WTC11 (cell line): ENCODE data around the gene DNAAF9. TPM values are rescaled to one million over a fixed set of nuclear protein-coding genes. Genes with fewer than 3 reads are reported as not detected.

ENCODE experiments used
- ATAC-seq: fragments of 200-7000 bp; cut with Tn5 transposase; 2 replicates; pipeline ENCODE4 v1.10.0; 2021; ENCODE audit warnings: mild to moderate bottlenecking, moderate library complexity
- CTCF ChIA-PET: fragments of 300-600 bp; sonication (Branson Sonifier 250); formaldehyde crosslinking; loops from one replicate; lab custom pipeline; 2021; ENCODE audit warnings: antibody characterized with exemption; lab: Charles Lee
- POLR2A ChIA-PET: fragments of 350-600 bp; sonication (Branson Sonifier 250); formaldehyde crosslinking; loops from one replicate; lab custom pipeline; 2021; ENCODE audit warnings: antibody characterized with exemption; lab: Charles Lee
- DNase-seq: peaks from one replicate; pipeline ENCODE4 v3.0.0; 2021; ENCODE audit warnings: low spot score
- H3K27ac Mint-ChIP-seq: 2 replicates; pipeline ENCODE4 v1.8.0; 2021; ENCODE audit warnings: mixed read lengths
- H3K27me3 Mint-ChIP-seq: 2 replicates; pipeline ENCODE4 v1.8.0; 2021; ENCODE audit warnings: low read depth, mild to moderate bottlenecking, moderate library complexity, mixed read lengths
- H3K36me3 Mint-ChIP-seq: 2 replicates; pipeline ENCODE4 v1.8.0; 2021; ENCODE audit warnings: mixed read lengths
- H3K4me1 Mint-ChIP-seq: 2 replicates; pipeline ENCODE4 v1.8.0; 2022; ENCODE audit warnings: mixed read lengths
- H3K4me3 Mint-ChIP-seq: 2 replicates; pipeline ENCODE4 v1.8.0; 2021; ENCODE audit warnings: mild to moderate bottlenecking, moderate library complexity, mixed read lengths
- H3K9me3 Mint-ChIP-seq: 2 replicates; pipeline ENCODE4 v1.8.0; 2021; ENCODE audit warnings: mixed read lengths
- CREB1 ChIP-seq: sonication (generic); formaldehyde crosslinking; IDR thresholded peaks from 2 replicates; pipeline ENCODE4 v1.8.0; 2023; ENCODE audit warnings: mild to moderate bottlenecking, missing genetic modification reagents
- FOXK1 ChIP-seq: sonication (generic); formaldehyde crosslinking; IDR thresholded peaks from 2 replicates; pipeline ENCODE4 v1.8.0; 2022; ENCODE audit warnings: mild to moderate bottlenecking, moderate library complexity, missing genetic modification reagents
- IRF2 ChIP-seq: sonication (generic); formaldehyde crosslinking; IDR thresholded peaks from 2 replicates; pipeline ENCODE4 v1.8.0; 2022; ENCODE audit warnings: low read depth, missing genetic modification reagents, borderline replicate concordance
- KAT7 ChIP-seq: sonication (generic); formaldehyde crosslinking; IDR thresholded peaks from 2 replicates; pipeline ENCODE4 v1.8.1; 2023; ENCODE audit warnings: missing genetic modification reagents, mild to moderate bottlenecking, borderline replicate concordance
- NR1H2 ChIP-seq: sonication (generic); formaldehyde crosslinking; IDR thresholded peaks from 2 replicates; pipeline ENCODE4 v1.9.0; 2021; ENCODE audit warnings: mild to moderate bottlenecking, moderate library complexity, missing genetic modification reagents
- NR3C1 ChIP-seq: sonication (generic); formaldehyde crosslinking; conservative IDR thresholded peaks from 2 replicates; pipeline ENCODE4 v1.8.1; 2023; ENCODE audit warnings: low read depth, mild to moderate bottlenecking, missing genetic modification reagents
- RELA ChIP-seq: sonication (generic); formaldehyde crosslinking; IDR thresholded peaks from 2 replicates; pipeline ENCODE4 v1.8.1; 2022; ENCODE audit warnings: missing genetic modification reagents, mild to moderate bottlenecking, borderline replicate concordance
- TEAD1 ChIP-seq: sonication (generic); formaldehyde crosslinking; IDR thresholded peaks from 2 replicates; pipeline ENCODE4 v1.8.0; 2022; ENCODE audit warnings: mild to moderate bottlenecking, missing genetic modification reagents
- ZBTB21 ChIP-seq: sonication (generic); formaldehyde crosslinking; IDR thresholded peaks from 2 replicates; pipeline ENCODE4 v1.8.1; 2023; ENCODE audit warnings: mild to moderate bottlenecking, missing genetic modification reagents, borderline replicate concordance
- ZNF671 ChIP-seq: fragments of 250-450 bp; sonication (Bioruptor Pico); IDR thresholded peaks from 2 replicates; pipeline ENCODE4 v1.8.0; 2021; ENCODE audit warnings: mild to moderate bottlenecking
- total RNA-seq: library from RNA; stranded (reverse); gene quantifications from 3 replicates; pipeline ENCODE4 v1.2.3, GENCODE V29; 2021
- TF ChIP-seq, protein P1 (sequence below): sonication (generic); formaldehyde crosslinking; IDR thresholded peaks from 2 replicates; pipeline ENCODE4 v1.8.1; 2023; ENCODE audit warnings: mild to moderate bottlenecking, moderate library complexity, missing genetic modification reagents
- TF ChIP-seq, protein P2 (sequence below): sonication (generic); formaldehyde crosslinking; IDR thresholded peaks from 2 replicates; pipeline ENCODE4 v1.8.1; 2023; ENCODE audit warnings: mild to moderate bottlenecking, missing genetic modification reagents, borderline replicate concordance
- TF ChIP-seq, protein P3 (sequence below): sonication (generic); formaldehyde crosslinking; IDR thresholded peaks from 2 replicates; pipeline ENCODE4 v1.8.1; 2022; ENCODE audit warnings: low read depth, mild to moderate bottlenecking, moderate library complexity, missing genetic modification reagents, borderline replicate concordance
- TF ChIP-seq, protein P4 (sequence below): sonication (generic); formaldehyde crosslinking; conservative IDR thresholded peaks from 2 replicates; pipeline ENCODE4 v1.8.1; 2023; ENCODE audit warnings: mild to moderate bottlenecking, low read depth, missing genetic modification reagents, moderate library complexity
- TF ChIP-seq, protein P5 (sequence below): sonication (generic); formaldehyde crosslinking; conservative IDR thresholded peaks from 2 replicates; pipeline ENCODE4 v1.8.1; 2022; ENCODE audit warnings: mild to moderate bottlenecking, missing genetic modification reagents

DNAAF9 gene
- total RNA-seq, 1 experiment from 2014 or later, result 6.3 TPM

DNA sequence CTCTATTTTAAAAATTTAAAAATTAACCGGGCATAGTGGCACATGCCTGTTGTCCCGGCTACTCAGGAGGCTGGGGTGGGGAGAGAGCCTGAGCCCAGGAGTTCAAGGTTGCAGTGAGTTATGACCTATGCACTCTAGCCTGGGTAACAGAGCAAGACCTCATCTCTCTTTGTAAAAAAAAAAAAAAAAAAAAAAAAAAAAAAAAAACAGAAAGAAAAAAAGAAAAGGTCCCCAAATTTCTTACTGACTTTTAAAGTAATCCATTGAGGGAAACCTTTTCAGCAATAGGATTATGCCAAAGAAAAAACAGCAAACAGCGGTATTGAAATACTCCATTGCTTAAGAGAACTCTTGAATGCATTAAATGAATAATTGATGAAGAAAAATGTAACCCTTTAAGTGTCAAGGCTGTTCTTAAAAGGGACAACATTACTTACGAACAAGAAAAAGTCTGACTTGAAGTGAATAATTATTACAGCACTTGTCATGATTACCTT lies 6.0 kb upstream of the DNAAF9 start:
- no peaks in the 10 kb centered on the region for H3K4me1 Mint-ChIP-seq
- DNase-seq (no peak), ATAC-seq (no peak)
- ChIA-PET CTCF (no interaction called here), POLR2A (no interaction called here)
- TF ChIP-seq, protein P1, sequence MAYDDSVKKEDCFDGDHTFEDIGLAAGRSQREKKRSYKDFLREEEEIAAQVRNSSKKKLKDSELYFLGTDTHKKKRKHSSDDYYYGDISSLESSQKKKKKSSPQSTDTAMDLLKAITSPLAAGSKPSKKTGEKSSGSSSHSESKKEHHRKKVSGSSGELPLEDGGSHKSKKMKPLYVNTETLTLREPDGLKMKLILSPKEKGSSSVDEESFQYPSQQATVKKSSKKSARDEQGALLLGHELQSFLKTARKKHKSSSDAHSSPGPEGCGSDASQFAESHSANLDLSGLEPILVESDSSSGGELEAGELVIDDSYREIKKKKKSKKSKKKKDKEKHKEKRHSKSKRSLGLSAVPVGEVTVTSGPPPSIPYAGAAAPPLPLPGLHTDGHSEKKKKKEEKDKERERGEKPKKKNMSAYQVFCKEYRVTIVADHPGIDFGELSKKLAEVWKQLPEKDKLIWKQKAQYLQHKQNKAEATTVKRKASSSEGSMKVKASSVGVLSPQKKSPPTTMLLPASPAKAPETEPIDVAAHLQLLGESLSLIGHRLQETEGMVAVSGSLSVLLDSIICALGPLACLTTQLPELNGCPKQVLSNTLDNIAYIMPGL (CRISPR knock-in tag), result no peak
- no peak for TF ChIP-seq ZBTB21 (CRISPR knock-in tag)
- TF ChIP-seq, protein P2, sequence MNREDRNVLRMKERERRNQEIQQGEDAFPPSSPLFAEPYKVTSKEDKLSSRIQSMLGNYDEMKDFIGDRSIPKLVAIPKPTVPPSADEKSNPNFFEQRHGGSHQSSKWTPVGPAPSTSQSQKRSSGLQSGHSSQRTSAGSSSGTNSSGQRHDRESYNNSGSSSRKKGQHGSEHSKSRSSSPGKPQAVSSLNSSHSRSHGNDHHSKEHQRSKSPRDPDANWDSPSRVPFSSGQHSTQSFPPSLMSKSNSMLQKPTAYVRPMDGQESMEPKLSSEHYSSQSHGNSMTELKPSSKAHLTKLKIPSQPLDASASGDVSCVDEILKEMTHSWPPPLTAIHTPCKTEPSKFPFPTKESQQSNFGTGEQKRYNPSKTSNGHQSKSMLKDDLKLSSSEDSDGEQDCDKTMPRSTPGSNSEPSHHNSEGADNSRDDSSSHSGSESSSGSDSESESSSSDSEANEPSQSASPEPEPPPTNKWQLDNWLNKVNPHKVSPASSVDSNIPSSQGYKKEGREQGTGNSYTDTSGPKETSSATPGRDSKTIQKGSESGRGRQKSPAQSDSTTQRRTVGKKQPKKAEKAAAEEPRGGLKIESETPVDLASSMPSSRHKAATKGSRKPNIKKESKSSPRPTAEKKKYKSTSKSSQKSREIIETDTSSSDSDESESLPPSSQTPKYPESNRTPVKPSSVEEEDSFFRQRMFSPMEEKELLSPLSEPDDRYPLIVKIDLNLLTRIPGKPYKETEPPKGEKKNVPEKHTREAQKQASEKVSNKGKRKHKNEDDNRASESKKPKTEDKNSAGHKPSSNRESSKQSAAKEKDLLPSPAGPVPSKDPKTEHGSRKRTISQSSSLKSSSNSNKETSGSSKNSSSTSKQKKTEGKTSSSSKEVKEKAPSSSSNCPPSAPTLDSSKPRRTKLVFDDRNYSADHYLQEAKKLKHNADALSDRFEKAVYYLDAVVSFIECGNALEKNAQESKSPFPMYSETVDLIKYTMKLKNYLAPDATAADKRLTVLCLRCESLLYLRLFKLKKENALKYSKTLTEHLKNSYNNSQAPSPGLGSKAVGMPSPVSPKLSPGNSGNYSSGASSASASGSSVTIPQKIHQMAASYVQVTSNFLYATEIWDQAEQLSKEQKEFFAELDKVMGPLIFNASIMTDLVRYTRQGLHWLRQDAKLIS (CRISPR knock-in tag), result no peak
- H3K9me3 Mint-ChIP-seq, result peaks cover 24% of the 10 kb centered on the region
- H3K36me3 Mint-ChIP-seq, result peaks cover 8% of the 10 kb centered on the region
- no peak overlapping the region for H3K27ac Mint-ChIP-seq
- peaks cover 36% of the 10 kb centered on the region for H3K27me3 Mint-ChIP-seq
- no peak overlapping the region for H3K4me3 Mint-ChIP-seq

DNA sequence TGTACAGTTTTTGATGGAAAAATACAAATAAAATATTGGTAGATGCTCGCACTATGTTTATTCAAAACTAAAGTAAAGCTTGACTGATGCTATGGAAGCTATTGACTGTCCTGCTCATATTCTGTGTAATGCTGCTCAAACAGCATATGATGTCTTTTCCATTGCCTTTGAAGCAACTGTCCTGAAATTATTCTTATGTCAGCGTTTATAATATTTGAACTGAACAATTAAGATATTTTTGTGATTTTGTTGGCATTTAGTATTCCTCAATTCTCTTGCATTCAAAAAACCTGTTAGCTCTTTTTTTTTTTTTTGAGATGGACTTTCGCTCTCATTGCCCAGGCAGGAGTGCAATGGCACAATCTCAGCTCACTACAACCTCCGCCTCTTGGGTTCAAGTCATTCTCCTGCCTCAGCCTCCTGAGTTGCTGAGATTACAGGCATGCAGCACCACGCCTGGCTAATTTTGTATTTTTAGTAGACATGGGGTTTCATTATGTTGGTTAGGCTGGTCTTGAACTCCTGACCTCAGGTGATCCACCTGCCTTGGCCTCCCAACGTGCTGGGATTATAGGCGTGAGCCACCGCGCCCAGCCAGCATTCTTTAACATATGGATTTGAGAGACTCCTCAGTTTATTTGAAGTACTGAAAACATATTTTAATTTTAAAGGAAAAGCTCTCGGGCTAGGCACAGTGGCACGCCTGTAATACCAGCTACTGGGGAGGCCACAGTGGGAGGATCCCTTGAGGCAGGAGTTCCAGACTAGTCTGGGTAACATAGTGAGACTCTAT lies 5.3 kb upstream of the DNAAF9 start:
- H3K27ac Mint-ChIP-seq, result no peak overlapping the region
- H3K27me3 Mint-ChIP-seq, result peaks cover 36% of the 10 kb centered on the region
- H3K4me3 Mint-ChIP-seq, result no peak overlapping the region
- no peak for DNase-seq
- no peak for ATAC-seq
- CTCF ChIA-PET, result no interaction called here
- POLR2A ChIA-PET, result no interaction called here
- H3K4me1 Mint-ChIP-seq, result no peaks in the 10 kb centered on the region
- TF ChIP-seq TEAD1 (CRISPR knock-in tag) (no peak), FOXK1 (CRISPR knock-in tag) (no peak), NR3C1 (CRISPR knock-in tag) (no peak)
- TF ChIP-seq, protein P3, sequence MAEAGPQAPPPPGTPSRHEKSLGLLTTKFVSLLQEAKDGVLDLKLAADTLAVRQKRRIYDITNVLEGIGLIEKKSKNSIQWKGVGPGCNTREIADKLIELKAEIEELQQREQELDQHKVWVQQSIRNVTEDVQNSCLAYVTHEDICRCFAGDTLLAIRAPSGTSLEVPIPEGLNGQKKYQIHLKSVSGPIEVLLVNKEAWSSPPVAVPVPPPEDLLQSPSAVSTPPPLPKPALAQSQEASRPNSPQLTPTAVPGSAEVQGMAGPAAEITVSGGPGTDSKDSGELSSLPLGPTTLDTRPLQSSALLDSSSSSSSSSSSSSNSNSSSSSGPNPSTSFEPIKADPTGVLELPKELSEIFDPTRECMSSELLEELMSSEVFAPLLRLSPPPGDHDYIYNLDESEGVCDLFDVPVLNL (CRISPR knock-in tag), result no peak
- TF ChIP-seq, protein P4, sequence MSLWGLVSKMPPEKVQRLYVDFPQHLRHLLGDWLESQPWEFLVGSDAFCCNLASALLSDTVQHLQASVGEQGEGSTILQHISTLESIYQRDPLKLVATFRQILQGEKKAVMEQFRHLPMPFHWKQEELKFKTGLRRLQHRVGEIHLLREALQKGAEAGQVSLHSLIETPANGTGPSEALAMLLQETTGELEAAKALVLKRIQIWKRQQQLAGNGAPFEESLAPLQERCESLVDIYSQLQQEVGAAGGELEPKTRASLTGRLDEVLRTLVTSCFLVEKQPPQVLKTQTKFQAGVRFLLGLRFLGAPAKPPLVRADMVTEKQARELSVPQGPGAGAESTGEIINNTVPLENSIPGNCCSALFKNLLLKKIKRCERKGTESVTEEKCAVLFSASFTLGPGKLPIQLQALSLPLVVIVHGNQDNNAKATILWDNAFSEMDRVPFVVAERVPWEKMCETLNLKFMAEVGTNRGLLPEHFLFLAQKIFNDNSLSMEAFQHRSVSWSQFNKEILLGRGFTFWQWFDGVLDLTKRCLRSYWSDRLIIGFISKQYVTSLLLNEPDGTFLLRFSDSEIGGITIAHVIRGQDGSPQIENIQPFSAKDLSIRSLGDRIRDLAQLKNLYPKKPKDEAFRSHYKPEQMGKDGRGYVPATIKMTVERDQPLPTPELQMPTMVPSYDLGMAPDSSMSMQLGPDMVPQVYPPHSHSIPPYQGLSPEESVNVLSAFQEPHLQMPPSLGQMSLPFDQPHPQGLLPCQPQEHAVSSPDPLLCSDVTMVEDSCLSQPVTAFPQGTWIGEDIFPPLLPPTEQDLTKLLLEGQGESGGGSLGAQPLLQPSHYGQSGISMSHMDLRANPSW, result no peak
- H3K9me3 Mint-ChIP-seq, result peaks cover 24% of the 10 kb centered on the region
- peaks cover 8% of the 10 kb centered on the region for H3K36me3 Mint-ChIP-seq

DNA sequence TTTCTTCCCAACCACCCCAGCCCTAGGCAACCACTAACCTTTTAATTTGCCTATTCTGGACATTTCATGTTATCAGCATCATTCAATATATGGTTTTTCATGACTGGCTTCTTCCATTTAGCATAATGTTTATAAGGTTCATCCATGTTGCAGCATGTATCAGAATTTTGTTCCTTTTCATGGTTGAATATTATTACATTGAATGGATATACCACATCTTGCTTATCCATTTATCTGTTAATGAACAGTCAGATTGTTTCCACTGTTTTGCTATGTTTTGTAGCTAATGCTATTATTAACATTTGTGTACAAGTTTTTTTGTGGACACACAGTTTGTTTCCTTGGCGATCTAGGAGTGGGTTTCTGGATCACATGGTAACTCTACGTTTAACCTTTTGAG lies 3.0 kb upstream of the DNAAF9 start:
- no peaks in the 10 kb centered on the region for H3K36me3 Mint-ChIP-seq
- ChIA-PET POLR2A (no interaction called here), CTCF (no interaction called here)
- no peak overlapping the region for H3K4me3 Mint-ChIP-seq
- H3K27ac Mint-ChIP-seq, result no peak overlapping the region
- ATAC-seq (no peak), DNase-seq (no peak)
- peaks cover 42% of the 10 kb centered on the region for H3K27me3 Mint-ChIP-seq
- H3K9me3 Mint-ChIP-seq, result peaks cover 11% of the 10 kb centered on the region
- peaks cover 10% of the 10 kb centered on the region for H3K4me1 Mint-ChIP-seq
- TF ChIP-seq ZNF671 (no peak), CREB1 (CRISPR knock-in tag) (no peak), NR1H2 (no peak), RELA (CRISPR knock-in tag) (no peak), IRF2 (CRISPR knock-in tag) (no peak), KAT7 (CRISPR knock-in tag) (no peak)
- TF ChIP-seq, protein P5, sequence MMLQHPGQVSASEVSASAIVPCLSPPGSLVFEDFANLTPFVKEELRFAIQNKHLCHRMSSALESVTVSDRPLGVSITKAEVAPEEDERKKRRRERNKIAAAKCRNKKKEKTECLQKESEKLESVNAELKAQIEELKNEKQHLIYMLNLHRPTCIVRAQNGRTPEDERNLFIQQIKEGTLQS (CRISPR knock-in tag), result no peak
- TF ChIP-seq, protein P2 (CRISPR knock-in tag), result no peak
